Loucy (cell line): ENCODE data around the gene ADAMTS2.

ENCODE experiments used
- H2AFZ ChIP-seq: fragments of 200-600 bp; sonication (generic); 2 replicates; pipeline ENCODE4 v1.6.0; 2016; ENCODE audit warnings: antibody characterized with exemption, mild to moderate bottlenecking, low read length, moderate library complexity
- H3F3A ChIP-seq: fragments of 200-600 bp; 2 replicates; pipeline ENCODE4 v1.6.0; 2016; ENCODE audit warnings: antibody characterized with exemption, low read depth, mild to moderate bottlenecking
- H3K27me3 ChIP-seq: fragments of 200-600 bp; sonication (generic); 2 replicates; pipeline ENCODE4 v1.6.1; 2014; ENCODE audit warnings: low read length, mild to moderate bottlenecking; ENCODE audit not compliant: insufficient read depth, poor library complexity, severe bottlenecking
- H3K36me3 ChIP-seq: fragments of 200-600 bp; sonication (generic); 2 replicates; pipeline ENCODE4 v1.6.1; 2016; ENCODE audit warnings: low read length; ENCODE audit not compliant: insufficient read depth
- H3K4me1 ChIP-seq: fragments of 200-600 bp; sonication (generic); 2 replicates; pipeline ENCODE4 v1.5.1; 2014; ENCODE audit warnings: low read length, mild to moderate bottlenecking; ENCODE audit not compliant: insufficient read depth, poor library complexity, severe bottlenecking
- H3K4me2 ChIP-seq: fragments of 200-600 bp; sonication (generic); 2 replicates; pipeline ENCODE4 v1.6.0; 2014; ENCODE audit warnings: antibody characterized with exemption, low read length, low read depth, mild to moderate bottlenecking; ENCODE audit not compliant: poor library complexity, severe bottlenecking
- H3K4me3 ChIP-seq: fragments of 200-600 bp; sonication (generic); 2 replicates; pipeline ENCODE4 v1.5.1; 2014; ENCODE audit warnings: low read length, mild to moderate bottlenecking, mixed read lengths; ENCODE audit not compliant: poor library complexity, severe bottlenecking
- H3K79me2 ChIP-seq: fragments of 200-600 bp; sonication (generic); 2 replicates; pipeline ENCODE4 v1.6.1; 2014; ENCODE audit warnings: low read length; ENCODE audit not compliant: insufficient read depth
- H3K9ac ChIP-seq: fragments of 200-600 bp; sonication (generic); 2 replicates; pipeline ENCODE4 v1.6.0; 2014; ENCODE audit warnings: mild to moderate bottlenecking, low read depth, low read length, moderate library complexity; ENCODE audit not compliant: poor library complexity, severe bottlenecking
- H3K9me2 ChIP-seq: fragments of 200-600 bp; sonication (generic); replicated peaks from 2 replicates; pipeline ENCODE4 v1.6.1; 2016; ENCODE audit warnings: low read depth, low read length, mixed read lengths
- H3K9me3 ChIP-seq: fragments of 200-600 bp; sonication (generic); 2 replicates; pipeline ENCODE4 v1.6.1; 2014; ENCODE audit warnings: mild to moderate bottlenecking, antibody characterized with exemption, low read length, low read depth; ENCODE audit not compliant: insufficient read depth
- H4K20me1 ChIP-seq: fragments of 200-600 bp; sonication (generic); 2 replicates; pipeline ENCODE4 v1.6.0; 2014; ENCODE audit warnings: antibody characterized with exemption, low read length, mild to moderate bottlenecking; ENCODE audit not compliant: insufficient read depth, poor library complexity, severe bottlenecking
- EZH2phosphoT487 ChIP-seq: fragments of 200-600 bp; IDR thresholded peaks from 2 replicates; pipeline ENCODE4 v1.6.1; 2018; ENCODE audit warnings: antibody characterized with exemption, mild to moderate bottlenecking, moderate library complexity, borderline replicate concordance
- TF ChIP-seq, protein P1 (sequence below): fragments of 200-600 bp; sonication (generic); conservative IDR thresholded peaks from 2 replicates; pipeline ENCODE4 v1.5.1; 2014; ENCODE audit warnings: mild to moderate bottlenecking, antibody characterized with exemption, low read length

Gene ADAMTS2

DNA sequence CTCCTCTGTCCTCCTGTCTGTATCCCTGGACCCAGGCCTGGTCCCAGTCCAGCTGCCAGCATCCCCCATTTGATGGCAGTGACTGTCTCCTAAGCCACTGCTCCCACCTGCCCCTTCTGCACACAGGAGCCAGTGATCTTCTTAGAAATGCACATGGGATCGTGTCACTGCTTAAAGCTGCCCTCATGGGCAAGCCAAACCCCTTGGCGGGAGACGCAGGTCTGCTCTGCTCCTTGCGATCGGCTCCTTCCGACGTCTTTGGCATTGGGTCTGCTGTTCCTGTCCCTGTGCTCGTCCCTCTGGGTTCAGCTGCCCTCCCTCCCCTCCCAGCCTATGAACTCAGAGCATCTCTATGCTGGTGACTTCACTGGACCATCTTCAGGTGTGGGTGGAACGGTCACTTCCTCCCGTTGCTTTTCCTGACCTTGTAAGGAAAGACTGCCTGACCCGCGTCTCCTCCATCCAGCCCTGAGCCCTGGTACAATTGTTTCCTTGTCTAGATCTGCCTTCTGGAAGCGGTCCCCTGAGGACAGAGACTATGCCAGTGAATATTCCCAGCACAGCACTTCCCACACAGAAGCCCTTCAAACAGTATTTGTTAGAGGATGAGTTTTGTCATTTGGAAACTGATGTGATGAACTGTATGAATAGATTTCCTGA lies 168.6 kb downstream of the ADAMTS2 start:
- Histone ChIP-seq H3K27me3 (no peaks in the 10 kb centered on the region), H3K9ac (no peak overlapping the region), H3K4me1 (no peaks in the 10 kb centered on the region), H3K9me3 (no peaks in the 10 kb centered on the region; the same call in 1 of the 2 replicates), H3K4me3 (no peak overlapping the region), H3K9me2 (no peaks in the 10 kb centered on the region), H3K4me2 (no peak overlapping the region), H2AFZ (no peak overlapping the region), H3F3A (no peaks in the 10 kb centered on the region), H3K79me2 (no peaks in the 10 kb centered on the region), H3K36me3 (no peaks in the 10 kb centered on the region), H4K20me1 (no peaks in the 10 kb centered on the region)
- no peak for TF ChIP-seq EZH2phosphoT487

DNA sequence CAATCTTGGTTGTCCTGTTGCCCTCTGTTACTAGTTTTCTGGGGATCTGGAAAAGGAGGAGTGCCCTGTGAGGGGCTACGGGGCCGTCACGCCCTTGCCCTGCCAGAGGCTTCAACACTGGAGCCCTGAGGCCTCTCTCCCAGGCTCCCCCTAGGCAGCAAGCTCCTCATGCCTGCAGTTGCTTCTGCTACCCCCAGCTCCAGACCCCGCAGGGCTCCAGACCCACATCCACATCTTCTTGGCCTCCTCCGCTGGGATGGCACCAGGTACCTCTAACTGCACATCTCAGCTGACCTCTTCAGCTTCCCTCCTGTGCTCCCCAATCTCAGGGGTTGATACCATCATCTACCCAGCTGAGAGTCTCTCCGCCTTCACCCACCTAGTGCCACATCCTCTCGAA lies 169.1 kb downstream of the ADAMTS2 start:
- Histone ChIP-seq H3K4me1 (no peaks in the 10 kb centered on the region), H3K4me2 (no peak overlapping the region), H3K4me3 (no peak overlapping the region), H3F3A (no peaks in the 10 kb centered on the region), H2AFZ (no peak overlapping the region), H3K9me2 (no peaks in the 10 kb centered on the region), H3K36me3 (no peaks in the 10 kb centered on the region), H3K27me3 (no peaks in the 10 kb centered on the region), H3K9ac (no peak overlapping the region), H3K79me2 (no peaks in the 10 kb centered on the region), H4K20me1 (no peaks in the 10 kb centered on the region), H3K9me3 (no peaks in the 10 kb centered on the region; the same call in 1 of the 2 replicates)
- TF ChIP-seq, protein P1, sequence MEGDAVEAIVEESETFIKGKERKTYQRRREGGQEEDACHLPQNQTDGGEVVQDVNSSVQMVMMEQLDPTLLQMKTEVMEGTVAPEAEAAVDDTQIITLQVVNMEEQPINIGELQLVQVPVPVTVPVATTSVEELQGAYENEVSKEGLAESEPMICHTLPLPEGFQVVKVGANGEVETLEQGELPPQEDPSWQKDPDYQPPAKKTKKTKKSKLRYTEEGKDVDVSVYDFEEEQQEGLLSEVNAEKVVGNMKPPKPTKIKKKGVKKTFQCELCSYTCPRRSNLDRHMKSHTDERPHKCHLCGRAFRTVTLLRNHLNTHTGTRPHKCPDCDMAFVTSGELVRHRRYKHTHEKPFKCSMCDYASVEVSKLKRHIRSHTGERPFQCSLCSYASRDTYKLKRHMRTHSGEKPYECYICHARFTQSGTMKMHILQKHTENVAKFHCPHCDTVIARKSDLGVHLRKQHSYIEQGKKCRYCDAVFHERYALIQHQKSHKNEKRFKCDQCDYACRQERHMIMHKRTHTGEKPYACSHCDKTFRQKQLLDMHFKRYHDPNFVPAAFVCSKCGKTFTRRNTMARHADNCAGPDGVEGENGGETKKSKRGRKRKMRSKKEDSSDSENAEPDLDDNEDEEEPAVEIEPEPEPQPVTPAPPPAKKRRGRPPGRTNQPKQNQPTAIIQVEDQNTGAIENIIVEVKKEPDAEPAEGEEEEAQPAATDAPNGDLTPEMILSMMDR = no peak
- no peak for TF ChIP-seq EZH2phosphoT487

DNA sequence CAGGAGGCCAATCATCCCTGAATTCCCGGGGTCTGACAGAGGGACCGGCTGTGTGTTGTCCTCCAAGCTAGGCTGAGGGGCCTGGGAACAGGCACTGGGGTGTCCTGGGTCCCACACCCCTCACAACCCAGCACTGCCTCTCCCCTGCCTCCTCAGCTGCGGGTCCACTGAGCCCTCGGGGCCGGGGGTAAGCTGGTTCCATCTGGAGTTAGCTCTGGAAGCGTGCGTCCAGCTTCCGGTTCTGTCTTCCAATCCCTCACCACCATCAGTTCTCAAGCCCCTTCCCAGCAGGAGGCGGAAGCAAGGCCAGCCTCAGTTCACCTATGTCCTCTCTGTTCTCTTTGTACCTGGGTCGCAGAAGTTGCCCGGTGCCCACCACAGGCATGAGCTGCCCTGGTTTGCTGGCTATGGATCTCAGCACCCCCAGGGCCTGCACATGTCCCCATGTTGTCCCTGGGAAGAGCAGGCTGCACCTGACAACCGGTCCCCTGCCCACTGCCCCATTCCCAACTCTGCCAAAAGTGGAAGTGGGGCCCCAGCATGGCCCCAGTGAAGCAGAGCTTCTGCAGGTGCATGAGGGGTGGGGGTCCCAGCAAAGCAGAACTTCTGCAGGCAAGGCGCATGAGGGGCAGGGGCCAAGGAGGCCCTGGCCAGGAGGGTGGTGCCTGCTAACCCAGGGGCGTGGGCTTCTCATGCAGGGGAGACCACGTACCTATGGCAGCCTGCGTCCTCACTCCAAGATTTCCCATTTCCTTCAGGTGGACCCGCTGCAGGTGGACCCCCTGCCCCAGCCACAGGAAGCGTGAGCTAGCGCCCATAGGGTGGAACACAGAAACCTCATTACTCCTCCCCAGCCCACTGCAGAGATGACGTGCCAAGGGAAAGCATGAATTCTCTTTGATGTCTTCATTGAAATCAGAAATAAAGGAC lies 173.2 kb downstream of the ADAMTS2 start:
- Histone ChIP-seq H3K4me2 (no peak overlapping the region), H3K4me1 (no peaks in the 10 kb centered on the region), H2AFZ (no peak overlapping the region), H4K20me1 (no peaks in the 10 kb centered on the region), H3K9me2 (no peaks in the 10 kb centered on the region), H3K79me2 (no peaks in the 10 kb centered on the region), H3K9ac (no peak overlapping the region), H3K9me3 (no peaks in the 10 kb centered on the region; the same call in 1 of the 2 replicates), H3K4me3 (no peak overlapping the region), H3K36me3 (no peaks in the 10 kb centered on the region), H3F3A (no peaks in the 10 kb centered on the region), H3K27me3 (no peaks in the 10 kb centered on the region)
- TF ChIP-seq EZH2phosphoT487 = no peak

DNA sequence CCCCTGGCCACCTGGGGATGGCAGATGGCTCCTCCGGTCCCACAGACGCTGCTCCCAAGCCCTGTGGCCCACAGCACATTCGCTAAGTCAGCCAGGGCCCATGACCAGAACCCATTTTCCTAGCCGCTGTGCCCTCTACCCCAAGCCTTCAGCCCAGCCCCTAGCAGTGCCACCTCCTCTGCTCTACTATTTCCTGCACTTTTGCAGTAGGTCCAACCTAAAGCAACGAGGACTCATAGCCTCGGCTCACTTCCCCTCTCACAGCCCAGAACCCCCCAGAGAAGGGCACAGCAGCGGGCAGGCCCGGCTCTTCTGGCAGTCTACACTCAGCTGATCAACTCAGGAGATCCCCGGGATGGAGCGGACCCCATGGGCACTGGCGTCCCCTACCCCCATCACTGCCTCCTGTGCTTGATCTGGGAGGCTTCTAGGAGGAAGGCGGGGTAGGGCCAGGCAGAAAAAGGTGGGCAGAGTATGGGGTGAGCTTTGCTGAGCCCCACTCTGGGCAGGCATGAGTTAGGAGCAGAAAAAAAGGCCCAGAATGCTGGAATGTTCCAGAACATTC lies 173.9 kb downstream of the ADAMTS2 start:
- Histone ChIP-seq H3K79me2 (no peaks in the 10 kb centered on the region), H2AFZ (no peak overlapping the region), H3K9ac (no peak overlapping the region), H3K9me3 (no peaks in the 10 kb centered on the region; the same call in 1 of the 2 replicates), H3K4me1 (no peaks in the 10 kb centered on the region), H3F3A (no peaks in the 10 kb centered on the region), H3K4me3 (no peak overlapping the region), H3K9me2 (no peaks in the 10 kb centered on the region), H3K36me3 (no peaks in the 10 kb centered on the region), H3K27me3 (no peaks in the 10 kb centered on the region), H4K20me1 (no peaks in the 10 kb centered on the region), H3K4me2 (no peak overlapping the region)
- no peak for TF ChIP-seq EZH2phosphoT487
- TF ChIP-seq, protein P1 = no peak
